ENCODE measurements around the gene SPATA25. TPM values are rescaled to one million over a fixed set of nuclear protein-coding genes. Genes with fewer than 3 reads are reported as not detected.
"Not testable (repeated sequence)": the region's sequence is repeated elsewhere in the genome, so short reads cannot be mapped to it uniquely, and the experiment has no call there.

The SPATA25 gene
- total RNA-seq, 2 donors from 2014 or later = 1.5 TPM

GRCh38 chr20:45883100-45883469 lies 4.3 kb downstream of the SPATA25 start:
- no peak overlapping the region for H3K4me3 ChIP-seq
- no peaks in the 10 kb centered on the region for H3K27me3 ChIP-seq
- DNase-seq = no peak
- H3K9me3 ChIP-seq = no peaks in the 10 kb centered on the region
- no peak overlapping the region for H3K9ac ChIP-seq (ENCODE audit: low read depth in 2 of 2, low read length in 2 of 2)
- H3K36me3 ChIP-seq = peaks cover 6% of the 10 kb centered on the region
- H3K27ac ChIP-seq = no peak overlapping the region
- intact Hi-C loops (cut with DNase I) = loop anchor here (10.0 kb wide), 1 partner anchor 58 kb away; the partner anchor contains the start of gene TNNC2
- H3K4me1 ChIP-seq = no peaks in the 10 kb centered on the region
- TF ChIP-seq CTCF (IDR thresholded peaks at IDR 0.05) = no peak

GRCh38 chr20:45882469-45883099 lies 4.8 kb downstream of the SPATA25 start:
- Histone ChIP-seq H3K27me3 (no peaks in the 10 kb centered on the region), H3K36me3 (peaks cover 6% of the 10 kb centered on the region), H3K27ac (no peak overlapping the region), H3K4me1 (no peaks in the 10 kb centered on the region), H3K9ac (ENCODE audit: low read depth in 2 of 2, low read length in 2 of 2) (no peak overlapping the region), H3K4me3 (no peak overlapping the region), H3K9me3 (no peaks in the 10 kb centered on the region)
- intact Hi-C loops (cut with DNase I) = loop anchor here (10.0 kb wide), 1 partner anchor 58 kb away; the partner anchor contains the start of gene TNNC2
- TF ChIP-seq CTCF (IDR thresholded peaks at IDR 0.05) = no peak
- DNase-seq = no peak

- H3K36me3 ChIP-seq = peaks cover 6% of the 10 kb centered on the region
Observed at GRCh38 chr20:45880988-45881788, 6.2 kb downstream of the SPATA25 start, which contains the start of gene ZSWIM1. Gene ZSWIM1 (plus strand): TSS chr20:45881227. CDS start chr20:45882593, 1,366 bp downstream.

GRCh38 chr20:45878076-45878761 lies 9.2 kb downstream of the SPATA25 start:
- Histone ChIP-seq H3K36me3 (peaks cover 6% of the 10 kb centered on the region), H3K27me3 (no peaks in the 10 kb centered on the region), H3K9me3 (no peaks in the 10 kb centered on the region), H3K9ac (ENCODE audit: low read depth in 2 of 2, low read length in 2 of 2) (no peak overlapping the region), H3K4me1 (no peaks in the 10 kb centered on the region), H3K27ac (no peak overlapping the region), H3K4me3 (no peak overlapping the region)
- TF ChIP-seq CTCF (IDR thresholded peaks at IDR 0.05) = no peak
- intact Hi-C loops (cut with DNase I) = no loop called here
- no peak for DNase-seq

More at GRCh38 chr20:45880988-45881788, 6.2 kb downstream of the SPATA25 start, which contains the start of gene ZSWIM1:
- Histone ChIP-seq H3K9ac (ENCODE audit: low read depth in 2 of 2, low read length in 2 of 2) (peak within 1 kb of the TSS; percentile 71 to 100), H3K4me1 (no peaks in the 10 kb centered on the region), H3K27ac (peak within 1 kb of the TSS; percentile 46), H3K9me3 (no peaks in the 10 kb centered on the region), H3K4me3 (peak within 1 kb of the TSS; percentile 51), H3K27me3 (no peaks in the 10 kb centered on the region)
- TF ChIP-seq CTCF (IDR thresholded peaks at IDR 0.05) = no peak
- intact Hi-C loops (cut with DNase I) = loop anchor here (10.0 kb wide), 1 partner anchor 56 kb away; the partner anchor contains the start of gene TNNC2
- peak; percentile 100 for DNase-seq

- intact Hi-C loops (cut with DNase I) = no loop called here
- Histone ChIP-seq H3K4me1 (no peaks in the 10 kb centered on the region), H3K27ac (no peak overlapping the region), H3K9ac (ENCODE audit: low read depth in 2 of 2, low read length in 2 of 2) (no peak overlapping the region), H3K27me3 (no peaks in the 10 kb centered on the region), H3K36me3 (no peaks in the 10 kb centered on the region), H3K4me3 (no peak overlapping the region), H3K9me3 (no peaks in the 10 kb centered on the region)
- TF ChIP-seq CTCF (IDR thresholded peaks at IDR 0.05) = no peak
- DNase-seq = no peak
Observed at GRCh38 chr20:45874576-45874975, 12.8 kb downstream of the SPATA25 start.

GRCh38 chr20:45874104-45874481 lies 13.3 kb downstream of the SPATA25 start:
- H3K4me1 ChIP-seq; H3K9me3 ChIP-seq; H3K27ac ChIP-seq; H3K9ac ChIP-seq (ENCODE audit: low read depth in 2 of 2, low read length in 2 of 2); DNase-seq; H3K36me3 ChIP-seq; H3K27me3 ChIP-seq; H3K4me3 ChIP-seq; intact Hi-C loops (cut with DNase I): not testable (repeated sequence)

Measured in colonic mucosa (tissue), 4 donors.